Measurements from ENCODE around the gene MEN1. TPM values are rescaled to one million over a fixed set of nuclear protein-coding genes. Genes with fewer than 3 reads are reported as not detected.

Gene MEN1
- total RNA-seq, 2 donors from 2014 or later = 7.2 to 9.8 TPM

GRCh38 chr11:64771861-64772260 lies 38.5 kb downstream of the MEN1 start:
- H3K4me3 ChIP-seq = no peak overlapping the region
- no peak overlapping the region for H3K27ac ChIP-seq
- no peaks in the 10 kb centered on the region for H3K9me3 ChIP-seq
- peaks cover 98% of the 10 kb centered on the region for H3K36me3 ChIP-seq
- no peaks in the 10 kb centered on the region for H3K27me3 ChIP-seq
- TF ChIP-seq CTCF (IDR thresholded peaks at IDR 0.05) = no peak
- no peak for DNase-seq (ENCODE audit: low spot score)
- H3K4me1 ChIP-seq = peaks cover 0 to 55% of the 10 kb centered on the region in 2 donors

- no peak for DNase-seq (ENCODE audit: low spot score)
- Histone ChIP-seq H3K4me3 (no peak overlapping the region), H3K9me3 (no peaks in the 10 kb centered on the region), H3K27ac (no peak overlapping the region), H3K4me1 (peaks cover 0 to 38% of the 10 kb centered on the region in 2 donors), H3K36me3 (peaks cover 98% of the 10 kb centered on the region), H3K27me3 (no peaks in the 10 kb centered on the region)
- TF ChIP-seq CTCF (IDR thresholded peaks at IDR 0.05) = no peak
Measured at GRCh38 chr11:64770120-64770519, 40.2 kb downstream of the MEN1 start.

- Histone ChIP-seq H3K36me3 (peaks cover 98% of the 10 kb centered on the region), H3K9me3 (no peaks in the 10 kb centered on the region), H3K4me1 (peaks cover 0 to 37% of the 10 kb centered on the region in 2 donors), H3K27me3 (no peaks in the 10 kb centered on the region), H3K27ac (no peak overlapping the region), H3K4me3 (no peak overlapping the region)
- TF ChIP-seq CTCF (IDR thresholded peaks at IDR 0.05) = no peak
- no peak for DNase-seq (ENCODE audit: low spot score)
Measured at GRCh38 chr11:64769283-64769682, 41.1 kb downstream of the MEN1 start.

GRCh38 chr11:64768300-64768694 lies 42.1 kb downstream of the MEN1 start:
- Histone ChIP-seq H3K4me1 (peaks cover 1 to 39% of the 10 kb centered on the region in 2 donors), H3K27me3 (no peaks in the 10 kb centered on the region), H3K36me3 (peaks cover 98% of the 10 kb centered on the region), H3K9me3 (no peaks in the 10 kb centered on the region), H3K4me3 (no peak overlapping the region), H3K27ac (no peak overlapping the region)
- no peak for TF ChIP-seq CTCF (IDR thresholded peaks at IDR 0.05)
- DNase-seq (ENCODE audit: low spot score) = no peak

GRCh38 chr11:64767344-64768299 lies 42.7 kb downstream of the MEN1 start:
- peak overlapping the region in 1 of 2 donors; percentile 55 for H3K27ac ChIP-seq
- peak; percentile 82 for DNase-seq (ENCODE audit: low spot score)
- H3K36me3 ChIP-seq = peaks cover 96% of the 10 kb centered on the region

More at GRCh38 chr11:64767344-64768299, 42.7 kb downstream of the MEN1 start:
- Histone ChIP-seq H3K4me1 (peaks cover 2 to 39% of the 10 kb centered on the region in 2 donors), H3K27me3 (no peaks in the 10 kb centered on the region), H3K9me3 (no peaks in the 10 kb centered on the region), H3K4me3 (no peak overlapping the region)
- peak; percentile 78 to 85 for TF ChIP-seq CTCF (IDR thresholded peaks at IDR 0.05)
